ENCODE results near the gene TARS1. TPM values are rescaled to one million over a fixed set of nuclear protein-coding genes. Genes with fewer than 3 reads are reported as not detected.

Gene TARS1
- total RNA-seq (2022; extraction: Qiagen RNA extraction; ENCODE audit: low read depth), result 140 to 186 TPM (median 161 TPM) in 5 replicates

GRCh38 chr5:33440482-33441240 is at the start of gene TARS1:
Gene TARS1, plus strand, starts transcription at chr5:33440965. Its CDS starts 122 bp downstream, at chr5:33441087.

